Endometrial microvascular endothelial cells (primary cell): ENCODE results near the gene RTL10. TPM values are rescaled to one million over a fixed set of nuclear protein-coding genes. Genes with fewer than 3 reads are reported as not detected.

Source experiments
- in situ Hi-C: cut with HindIII; loops from 2 replicates; pipeline ENCODE4 v1.10.0; 2017; ENCODE audit warnings: low sequenced_read_pairs, low pct_unique_long_range_greater_than_20kb; ENCODE audit errors: inconsistent ontology term
- total RNA-seq: library from RNA; depleted of rRNA; stranded (reverse); fragments of >200 nt; gene quantifications from one replicate; pipeline ENCODE4 v1.2.3, GENCODE V29; 2015; ENCODE audit errors: inconsistent ontology term

The RTL10 gene
- total RNA-seq, 1 donor from 2014 or later = 36.2 TPM

DNA sequence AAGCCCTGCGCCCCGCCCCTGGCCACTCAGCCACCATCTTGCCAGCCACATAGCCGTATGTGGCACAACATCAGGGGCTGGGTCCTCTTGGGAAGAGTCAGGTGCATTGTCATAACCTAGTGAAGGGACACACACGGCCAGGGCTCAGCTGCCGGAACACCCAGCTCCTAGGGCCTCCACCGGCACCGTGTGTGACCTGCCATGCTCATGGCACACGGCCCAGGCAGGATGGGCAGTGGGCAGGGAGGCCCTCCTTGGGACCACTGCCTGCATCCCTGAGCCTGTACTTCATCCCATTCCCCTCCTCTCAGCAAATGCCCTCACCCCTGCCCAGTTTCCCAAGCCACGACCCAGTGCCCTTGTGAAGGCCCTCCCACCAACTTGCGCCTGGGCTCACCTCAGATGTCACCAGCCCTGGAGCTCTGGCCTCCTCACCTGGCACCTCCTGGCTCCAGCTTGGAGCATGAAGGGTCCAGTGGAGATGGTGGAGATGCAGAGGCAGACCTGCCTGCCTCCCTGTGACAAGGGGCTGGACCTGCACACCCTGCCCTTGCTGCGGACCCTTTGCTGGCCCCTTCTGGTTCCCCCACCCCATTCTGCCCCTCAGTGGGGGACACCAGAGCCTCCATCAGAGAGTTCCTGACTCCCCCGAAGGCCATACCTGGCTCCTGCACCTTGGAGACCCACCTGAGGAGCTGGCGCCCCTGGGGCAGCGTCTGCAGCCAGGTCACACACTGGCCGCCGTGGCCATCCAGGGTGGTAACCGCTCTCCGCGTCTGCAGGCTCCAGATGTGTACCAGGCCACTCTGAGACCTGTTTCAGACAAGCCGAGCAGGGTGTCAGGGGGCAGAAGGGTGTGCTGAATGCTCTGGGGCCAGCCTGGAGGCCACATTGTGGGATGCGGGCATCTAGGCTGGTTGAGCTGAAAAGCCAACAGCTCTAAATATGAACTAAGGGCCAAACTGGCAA lies 34.5 kb downstream of the RTL10 start:
- in situ Hi-C loops = no loop called here

DNA sequence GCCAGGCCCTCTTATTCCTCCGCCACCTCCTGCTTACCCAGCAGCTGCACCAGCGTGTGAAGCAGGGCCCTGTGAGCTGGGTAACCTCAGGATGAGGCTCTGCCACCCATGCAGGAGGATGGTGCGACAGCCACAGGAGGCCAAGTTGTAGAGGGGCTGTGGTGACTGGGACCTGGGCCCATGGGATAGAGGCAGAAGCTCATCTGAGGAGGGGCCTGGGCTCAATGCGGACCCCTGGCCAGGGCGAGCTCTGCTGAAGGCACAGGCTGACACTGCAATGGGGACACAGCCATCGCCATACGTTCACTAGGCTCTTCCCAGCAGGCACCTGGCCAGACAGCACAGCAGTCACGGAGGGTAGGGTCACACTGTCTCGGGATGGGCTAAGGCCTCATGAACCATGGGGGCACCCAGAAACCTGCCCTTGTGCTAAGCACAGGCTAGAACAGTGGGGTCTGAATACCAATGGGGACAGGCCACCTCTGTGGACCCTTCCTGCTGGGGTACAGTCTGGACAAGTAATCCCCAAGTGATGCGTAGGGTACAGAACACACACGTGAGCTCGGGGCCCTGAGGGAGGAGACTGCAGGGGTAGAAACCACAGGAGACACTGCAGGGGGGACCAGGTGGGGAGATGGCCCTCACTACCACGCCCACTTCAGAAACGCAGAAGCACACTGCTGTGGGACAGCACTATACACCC lies 35.3 kb downstream of the RTL10 start:
- in situ Hi-C loops = no loop called here

DNA sequence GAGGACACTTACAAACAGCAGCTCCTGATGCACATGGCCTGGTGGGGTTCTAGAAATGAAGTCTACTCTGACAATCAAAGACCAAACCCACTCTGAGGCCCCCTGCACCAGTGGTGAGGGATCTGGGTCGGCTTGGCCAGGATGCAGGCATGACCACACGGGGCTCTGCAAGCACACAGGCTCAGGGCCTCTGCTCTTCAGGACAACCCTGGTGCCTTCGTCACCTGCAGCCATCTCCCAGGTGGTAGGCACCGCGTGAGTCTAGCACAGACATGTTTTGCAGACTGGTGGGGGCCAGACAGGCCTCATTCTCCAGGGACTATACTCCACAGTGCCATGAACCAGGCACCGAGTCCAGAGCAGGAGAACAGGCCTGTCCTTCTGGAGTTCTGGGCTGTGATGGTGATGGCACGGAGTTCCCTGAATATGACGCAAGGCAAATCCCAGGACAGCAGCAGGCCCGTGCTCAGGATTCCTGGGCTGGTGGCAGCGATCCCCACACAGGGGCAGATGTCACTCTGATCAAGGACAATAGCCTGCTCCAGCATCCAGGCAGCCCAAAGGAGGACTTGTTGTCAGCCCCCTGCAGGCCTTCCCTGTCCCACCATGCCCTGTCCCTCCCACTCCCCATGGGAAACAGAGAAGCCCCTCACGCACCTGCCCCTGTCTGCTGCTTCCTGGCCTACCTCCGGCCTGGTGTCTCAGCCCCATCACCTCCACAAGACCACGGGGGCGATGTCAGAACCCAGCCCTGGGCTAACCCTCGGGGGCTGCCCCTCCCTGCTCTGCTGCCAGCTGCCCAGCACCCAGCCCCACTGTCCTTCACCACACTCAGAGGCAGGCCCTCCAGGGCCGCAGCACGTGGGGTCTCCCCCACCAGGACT lies 36.1 kb downstream of the RTL10 start:
- in situ Hi-C loops = no loop called here

DNA sequence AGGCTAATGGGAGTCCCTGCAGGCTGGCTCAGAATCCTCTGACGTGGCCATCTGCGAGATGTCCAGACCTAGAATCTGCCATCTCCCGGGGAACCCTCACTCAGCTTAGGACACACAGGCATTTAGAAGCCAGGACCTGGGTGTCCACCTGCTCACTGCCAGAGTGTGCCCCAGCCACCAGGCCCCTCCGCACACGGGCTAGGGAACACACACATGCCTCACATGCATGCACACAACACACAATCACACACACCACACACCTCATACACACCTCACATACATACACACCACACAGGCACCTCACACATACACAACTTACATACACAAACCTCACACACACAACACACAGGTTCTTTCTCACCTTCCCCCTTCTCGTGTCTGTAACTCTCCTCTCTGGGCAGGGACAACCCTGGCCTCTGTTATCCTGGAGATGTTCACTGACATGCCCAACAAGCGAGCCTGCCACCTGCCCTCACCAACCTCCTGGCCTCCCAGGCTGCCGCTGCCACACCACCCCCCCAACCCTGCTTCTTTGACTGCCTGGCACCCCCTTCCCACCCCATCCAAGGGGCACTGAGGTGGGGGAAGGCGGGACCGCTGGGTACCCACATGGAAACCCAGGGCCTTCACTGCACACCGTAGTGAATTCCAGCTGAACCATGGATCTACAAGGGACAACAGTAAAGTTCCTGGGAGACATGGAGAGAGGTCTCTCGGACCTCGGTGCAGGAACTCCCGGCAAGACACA lies 38.1 kb downstream of the RTL10 start:
- in situ Hi-C loops = no loop called here

DNA sequence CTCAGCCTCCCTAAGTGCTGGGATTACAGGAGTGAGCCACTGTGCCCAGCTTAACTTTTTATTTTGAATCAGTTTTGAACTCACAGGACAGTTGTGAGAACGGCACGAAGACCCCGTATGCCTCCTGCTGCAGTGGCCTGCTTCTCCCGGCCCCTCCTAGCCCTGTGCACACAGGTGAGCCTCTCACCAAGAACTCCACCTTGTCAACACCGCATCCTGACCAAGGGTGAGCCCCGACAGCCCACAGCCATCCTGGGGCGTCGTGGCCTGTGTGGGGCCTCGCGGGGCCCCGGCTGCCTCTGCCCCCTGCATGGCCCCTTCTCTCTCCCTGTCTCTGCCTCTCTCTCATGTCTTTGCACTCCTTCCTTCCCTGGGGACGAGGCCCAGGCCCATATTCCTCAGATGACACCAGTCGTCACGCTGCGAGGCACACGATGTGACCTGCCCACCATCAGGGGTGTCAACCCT lies 38.8 kb downstream of the RTL10 start:
- in situ Hi-C loops = no loop called here

DNA sequence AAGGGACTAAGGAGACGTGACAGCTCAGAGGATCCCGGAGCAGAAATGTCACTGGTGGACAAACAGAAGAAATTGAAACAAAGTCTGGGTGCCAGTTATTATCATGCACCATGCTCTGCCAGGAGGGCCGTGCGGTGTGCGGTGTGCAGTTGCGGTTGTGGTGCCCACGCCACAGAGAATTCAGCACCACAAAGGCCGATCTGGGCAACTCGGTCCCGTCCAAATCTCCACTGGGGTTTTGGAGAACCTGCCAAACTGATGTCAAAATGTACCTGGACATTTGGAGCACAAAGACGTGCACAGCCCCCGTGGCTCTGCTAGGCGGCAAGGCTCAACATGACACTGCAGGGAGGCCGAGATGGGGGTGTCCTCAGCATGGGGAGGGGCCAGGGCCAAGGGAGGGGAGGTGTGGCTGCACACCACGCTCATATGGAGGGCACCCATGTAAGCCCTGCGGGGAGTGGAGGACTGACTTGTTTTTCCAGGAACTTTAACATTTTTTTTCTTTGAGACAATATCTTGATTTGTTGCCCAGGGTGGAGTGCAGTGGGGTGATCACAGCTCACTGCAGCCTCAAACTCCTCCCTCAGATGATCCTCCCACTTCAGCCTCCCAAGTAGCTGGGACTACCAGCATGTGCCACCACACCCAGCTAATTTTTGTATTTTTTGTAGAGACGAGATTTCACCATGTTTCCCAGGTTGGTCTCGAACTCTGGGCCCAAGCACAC lies 39.4 kb downstream of the RTL10 start:
- in situ Hi-C loops = no loop called here

DNA sequence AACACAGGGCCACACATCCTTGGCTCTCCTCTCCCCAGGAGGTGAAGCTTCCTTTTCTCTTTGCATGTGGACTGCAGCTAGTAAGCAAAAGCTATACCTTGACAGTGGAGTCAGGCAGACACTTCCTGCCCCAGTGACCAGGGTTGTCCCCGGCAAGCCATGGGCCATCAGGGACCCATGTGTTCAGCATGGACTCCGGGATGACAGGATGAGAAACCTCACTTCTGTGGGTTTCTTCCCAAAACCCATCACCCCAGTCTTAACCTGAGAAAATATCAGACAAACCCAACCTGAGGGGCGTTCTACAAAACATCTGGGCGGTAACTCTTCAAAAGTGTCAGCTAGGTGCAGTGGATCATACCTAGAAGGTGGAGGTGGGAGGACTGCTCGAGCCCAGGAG lies 40.2 kb downstream of the RTL10 start:
- in situ Hi-C loops = no loop called here

DNA sequence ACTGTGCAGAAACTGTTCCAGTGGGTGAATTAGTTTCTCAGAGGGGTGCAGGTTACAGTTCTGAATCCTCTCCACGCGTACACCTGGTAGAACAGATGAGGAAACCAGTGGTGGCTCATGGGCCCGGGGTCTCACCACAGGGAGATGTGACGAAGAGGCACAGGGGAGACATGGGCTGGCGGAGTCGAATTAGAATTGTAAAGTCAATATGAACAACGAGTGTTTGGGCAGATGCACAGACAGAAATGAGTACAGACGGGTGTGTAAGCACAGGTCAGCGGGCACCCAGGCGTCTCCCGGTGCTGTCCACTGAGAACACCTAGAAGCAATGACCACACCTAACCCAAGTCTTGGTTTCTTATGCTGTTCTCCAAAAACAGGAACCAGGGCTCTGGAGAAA lies 41.8 kb downstream of the RTL10 start:
- in situ Hi-C loops = no loop called here

DNA sequence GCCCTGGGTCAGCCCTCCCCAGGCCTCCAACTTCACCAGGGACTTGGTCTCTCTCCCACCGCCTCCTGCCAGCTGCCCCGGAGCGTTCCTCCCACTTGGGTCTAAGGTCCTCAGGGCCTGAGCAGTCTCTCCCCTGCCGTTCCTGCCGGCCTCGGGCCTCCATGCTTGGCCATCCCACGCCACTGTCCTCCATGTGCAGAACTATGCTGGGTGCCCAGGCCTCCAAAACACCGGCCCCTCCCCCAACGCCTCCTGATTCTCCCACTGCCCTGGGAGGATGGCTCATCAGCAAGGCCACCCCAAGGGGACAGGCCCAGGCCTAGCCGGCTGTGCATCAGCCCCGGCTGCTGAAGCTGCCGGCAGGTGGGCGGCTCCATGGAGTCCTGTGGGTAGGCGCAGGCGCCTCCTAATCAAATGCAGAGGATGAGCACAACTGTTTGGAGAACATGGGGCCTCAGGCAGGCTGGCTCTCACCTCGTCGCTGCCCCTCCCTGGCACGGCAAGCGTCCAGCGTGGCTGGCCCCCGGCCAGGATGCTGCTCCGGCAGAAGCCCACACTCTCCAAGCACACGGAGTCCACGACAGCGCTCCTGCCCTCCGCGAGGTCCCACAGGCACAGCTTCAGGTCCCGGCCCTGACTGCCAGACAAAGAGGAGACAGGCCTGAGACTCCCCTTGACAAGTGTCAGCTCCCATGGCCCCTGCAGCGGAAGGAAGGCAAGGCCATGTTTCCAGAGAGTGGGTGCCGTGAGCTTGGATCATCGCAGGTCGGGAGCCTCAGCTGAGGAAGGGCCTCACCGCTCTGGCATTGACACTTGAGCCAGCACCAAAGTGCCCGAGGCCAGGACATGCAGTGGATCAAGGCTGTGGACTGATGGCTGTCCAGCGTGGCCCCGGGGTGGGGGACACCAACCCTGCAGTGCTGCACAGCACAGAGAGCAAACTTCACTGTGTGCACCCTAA lies 42.6 kb downstream of the RTL10 start:
- in situ Hi-C loops = no loop called here

DNA sequence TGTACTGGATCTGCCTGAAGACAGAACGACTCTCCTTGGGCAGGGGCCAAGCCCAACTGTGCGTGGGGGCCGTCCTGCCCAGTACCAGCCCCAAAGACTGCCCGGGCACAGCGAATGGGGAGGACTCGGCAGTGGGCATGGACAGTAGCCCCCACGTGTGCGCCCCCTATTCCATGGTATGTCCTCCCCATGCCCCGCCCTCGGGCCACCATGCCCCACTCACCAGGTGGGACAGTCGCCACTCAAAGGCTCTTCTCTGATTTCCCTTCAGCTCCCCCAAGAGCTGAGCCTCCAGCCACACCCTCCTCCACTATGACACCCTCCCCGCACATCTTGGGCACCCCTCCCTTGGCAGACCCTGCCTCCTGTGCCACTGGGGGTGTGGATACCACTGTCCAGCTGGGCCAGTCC lies 43.5 kb downstream of the RTL10 start:
- in situ Hi-C loops = no loop called here

DNA sequence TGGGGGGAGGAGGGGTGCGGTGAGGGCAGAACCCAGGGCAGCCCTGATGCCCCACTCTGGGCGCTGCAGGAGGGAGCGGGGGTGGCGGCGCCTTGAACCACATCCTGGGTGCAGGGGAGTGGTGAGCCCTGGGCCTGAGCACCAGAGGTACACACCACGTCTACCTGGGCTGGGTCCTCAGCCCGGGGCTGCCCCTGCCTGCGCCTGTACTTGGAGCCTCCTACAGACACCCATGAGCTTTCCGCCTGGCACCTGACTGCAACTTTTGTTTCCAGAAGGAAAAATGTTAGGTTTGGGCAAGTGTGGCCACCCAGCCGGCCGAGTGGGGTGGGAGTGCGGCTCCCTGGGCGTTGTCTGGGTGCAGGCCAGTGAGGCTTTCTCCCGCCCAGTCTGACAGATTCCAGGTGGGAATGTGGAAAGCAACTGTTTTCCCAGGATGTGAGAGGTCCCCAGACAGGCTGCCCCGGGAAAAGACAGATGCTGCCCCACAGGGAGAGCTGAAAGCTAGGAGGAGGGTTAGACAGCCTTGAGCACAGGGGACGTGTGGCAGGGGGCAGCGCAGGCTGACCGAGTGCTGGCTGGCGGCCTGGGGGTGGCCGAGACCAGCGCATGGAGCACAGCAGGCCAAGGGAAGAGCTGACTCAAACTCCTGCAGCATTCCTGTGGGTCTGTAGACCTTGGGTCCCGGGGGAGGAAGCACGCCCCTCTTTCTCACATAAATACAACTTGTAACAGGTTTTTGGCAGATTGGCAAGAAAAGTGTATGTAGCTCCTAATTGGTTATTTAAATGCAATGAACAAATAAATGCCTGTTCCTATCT lies 44.1 kb downstream of the RTL10 start:
- in situ Hi-C loops = no loop called here

DNA sequence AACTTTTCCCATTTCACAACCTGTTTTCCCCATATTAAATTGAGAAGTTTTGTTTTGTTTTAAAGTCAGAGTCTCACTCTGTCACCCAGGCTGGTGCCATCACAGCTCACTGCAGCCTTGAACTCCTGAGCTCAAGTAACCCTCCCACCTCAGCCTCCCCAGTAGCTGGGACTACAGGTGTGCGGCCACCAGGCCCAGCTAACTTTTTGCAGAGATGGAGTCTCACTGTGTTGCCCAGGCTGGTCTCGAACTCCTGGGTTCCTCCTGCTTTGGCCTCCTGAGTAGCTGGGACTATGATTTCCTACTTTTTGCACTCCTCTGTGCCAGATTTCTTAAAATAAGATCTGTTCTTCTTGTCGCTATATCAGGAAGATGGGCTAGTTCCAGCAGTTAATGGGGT lies 44.9 kb downstream of the RTL10 start:
- in situ Hi-C loops = no loop called here

DNA sequence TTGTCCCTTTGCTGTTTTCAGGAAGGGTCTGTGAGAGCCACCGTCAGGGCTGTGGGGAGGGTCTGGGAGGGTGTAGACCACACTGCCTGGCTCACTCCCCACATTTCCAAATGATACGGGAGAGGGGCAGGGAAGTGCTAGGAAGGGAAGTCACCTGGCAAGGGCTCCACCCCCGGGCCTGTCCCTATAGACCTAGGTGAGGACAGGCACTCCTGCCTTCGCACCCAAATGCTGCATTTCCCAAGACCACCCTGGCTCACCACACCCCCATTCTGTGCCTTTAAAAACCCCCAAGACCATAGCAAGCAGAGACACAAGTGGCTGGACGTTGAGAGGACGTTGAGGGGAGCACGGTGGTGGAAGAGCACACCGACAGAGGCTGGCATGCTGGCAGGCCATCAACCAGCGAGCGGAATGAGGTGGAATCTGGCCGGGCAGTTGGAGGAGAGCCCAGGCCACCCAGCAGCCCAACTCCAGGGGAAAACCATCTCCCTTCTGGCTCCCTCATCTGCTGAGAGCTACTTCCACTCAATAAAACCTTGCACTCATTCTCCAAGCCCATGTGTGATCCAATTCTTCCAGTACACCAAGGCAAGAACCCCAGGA lies 45.7 kb downstream of the RTL10 start:
- in situ Hi-C loops = no loop called here

DNA sequence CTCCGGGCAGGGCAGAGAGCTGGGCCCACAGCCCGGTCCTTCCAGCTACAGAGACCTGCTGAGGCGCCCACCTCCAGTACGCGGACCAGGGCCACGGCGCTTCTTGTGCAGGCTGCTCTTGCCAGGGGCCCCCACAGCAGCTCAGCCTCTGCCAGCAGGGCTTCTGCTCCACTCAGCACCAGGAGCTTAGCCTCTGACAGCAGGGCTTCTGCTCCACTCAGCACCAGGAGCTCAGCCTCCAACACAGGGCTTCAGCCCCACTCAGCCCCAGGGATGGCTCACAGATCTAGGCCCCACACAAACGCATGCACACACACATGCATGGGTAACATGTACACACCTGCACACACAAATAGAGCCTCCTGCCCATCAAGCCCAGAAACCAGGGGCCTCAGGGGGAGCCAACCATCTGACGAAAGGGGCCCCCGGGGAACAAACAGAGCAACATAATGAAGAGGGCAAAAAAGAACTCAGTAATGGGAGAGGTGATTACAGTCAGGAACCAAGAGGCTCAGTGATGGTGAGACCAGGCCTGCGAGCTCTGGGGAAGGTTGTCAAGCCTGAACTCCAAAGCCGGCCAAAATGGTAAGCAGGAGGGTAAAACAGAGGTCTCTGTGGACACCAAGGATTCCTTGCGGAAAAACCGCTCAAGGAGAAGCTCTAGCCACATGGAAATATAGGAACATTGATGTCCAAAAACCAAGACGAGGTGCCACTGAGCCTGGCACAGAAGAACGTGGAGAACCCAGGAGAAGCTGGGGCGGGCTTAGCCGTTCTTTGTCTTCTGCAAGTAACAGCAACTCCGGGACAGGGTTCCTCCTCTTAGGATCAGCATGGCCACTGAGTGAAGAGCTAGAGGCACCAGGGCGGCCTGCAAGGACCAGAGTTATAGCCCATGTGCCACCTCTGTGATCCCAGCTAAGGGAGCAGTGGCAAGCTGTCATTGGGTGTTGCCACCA lies 46.5 kb downstream of the RTL10 start:
- in situ Hi-C loops = no loop called here
